Heart left ventricle (tissue), 13 donors: ENCODE measurements around the gene SUPT3H.

Source experiments
- CTCF ChIP-seq, 12 donors: fragments of 200-600 bp; sonication (generic) in 4 of 12; IDR thresholded peaks; one replicate each; pipeline versions ENCODE4 v1.5.0 to v1.8.0; 2018 to 2022; ENCODE audit warnings: antibody characterized with exemption in 12 of 12, mild to moderate bottlenecking in 5 of 12
- POLR2A ChIP-seq, 2 donors: fragments of 450-650 bp; IDR thresholded peaks; one replicate each; pipeline ENCODE4 v1.6.1; 2017; ENCODE audit warnings: antibody characterized with exemption in 2 of 2, mild to moderate bottlenecking in 2 of 2, moderate library complexity in 2 of 2
- donor health status: ischemic (EF 13 %, LVEDD 7.1; RV severe dilation, severe dysfunction).
- donor health status: DM: no; HTN: yes; CAD: no.
- donor health status: DM: no; HTN: no; CAD: no.
- donor health status: ischemic (EF 25% LVEDD 6.9; RV normal size, moderate dysfunction).
- donor health status: ischemic (EF 25% LVEDD 5.7; RV mildly dilated, moderate dysfunction).
- donor health status: ischemic (EF 35%, LVEDD 5.7; RV mildly dilated, moderate dysfunction).
- donor health status: nonischemic (EF 11% LVEDD 7.7; RV severe dilation, severe dysfunction).
- donor health status: DM: yes; HTN: yes; CAD: no.
- donor health status: PGD.
- donor health status: ischemic (EF 29% LVEDD 5.4; RV normal size, mild dysfunction).
- donor health status: nonischemic (EF 23%, LVEDD 6.1; RV moderate dilation, normal function).

- TF ChIP-seq CTCF (IDR thresholded peaks at IDR 0.05) (no peak), POLR2A (IDR thresholded peaks at IDR 0.05) (no peak)
Measured at GRCh38 chr6:44855562-44856411, 521.9 kb downstream of the SUPT3H start.
